A673 (cell line): ENCODE measurements around the gene SPNS2.

ENCODE experiments used
- EZH2 ChIP-seq: fragments of 200-600 bp; sonication (generic); IDR thresholded peaks from 2 replicates; pipeline ENCODE4 v1.6.1; 2017; ENCODE audit warnings: borderline replicate concordance, low read depth, mild to moderate bottlenecking, mixed read lengths, antibody characterized with exemption, low read length; ENCODE audit not compliant: poor library complexity, severe bottlenecking
- TF ChIP-seq, protein P1 (sequence below): fragments of 300-800, 200-600 bp; sonication (generic); conservative IDR thresholded peaks from 2 replicates; pipeline ENCODE4 v1.5.1; 2017; ENCODE audit warnings: low read depth, mild to moderate bottlenecking, antibody characterized with exemption, low read length, moderate library complexity, mixed read lengths

DNA sequence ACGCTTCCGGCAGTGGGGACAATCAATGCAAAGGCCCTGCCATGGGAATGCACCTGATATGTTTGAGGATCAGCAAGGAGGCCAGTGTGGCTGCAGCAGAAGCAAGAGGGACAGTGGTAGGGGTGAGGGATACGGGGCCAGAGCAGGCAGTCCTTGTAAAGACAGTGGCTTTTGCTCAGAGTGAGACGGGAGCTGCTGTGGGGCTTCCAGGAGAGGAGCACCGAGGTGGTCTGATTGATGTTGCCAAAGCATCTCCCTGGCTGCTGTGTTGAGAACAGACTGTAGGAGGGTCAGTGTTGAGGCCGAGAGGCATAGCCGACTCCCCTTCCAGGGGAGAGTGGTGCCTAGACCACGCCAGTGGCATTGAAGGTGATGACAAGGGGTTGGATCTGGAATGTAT lies 11.4 kb upstream of the SPNS2 start:
- TF ChIP-seq, protein P1, sequence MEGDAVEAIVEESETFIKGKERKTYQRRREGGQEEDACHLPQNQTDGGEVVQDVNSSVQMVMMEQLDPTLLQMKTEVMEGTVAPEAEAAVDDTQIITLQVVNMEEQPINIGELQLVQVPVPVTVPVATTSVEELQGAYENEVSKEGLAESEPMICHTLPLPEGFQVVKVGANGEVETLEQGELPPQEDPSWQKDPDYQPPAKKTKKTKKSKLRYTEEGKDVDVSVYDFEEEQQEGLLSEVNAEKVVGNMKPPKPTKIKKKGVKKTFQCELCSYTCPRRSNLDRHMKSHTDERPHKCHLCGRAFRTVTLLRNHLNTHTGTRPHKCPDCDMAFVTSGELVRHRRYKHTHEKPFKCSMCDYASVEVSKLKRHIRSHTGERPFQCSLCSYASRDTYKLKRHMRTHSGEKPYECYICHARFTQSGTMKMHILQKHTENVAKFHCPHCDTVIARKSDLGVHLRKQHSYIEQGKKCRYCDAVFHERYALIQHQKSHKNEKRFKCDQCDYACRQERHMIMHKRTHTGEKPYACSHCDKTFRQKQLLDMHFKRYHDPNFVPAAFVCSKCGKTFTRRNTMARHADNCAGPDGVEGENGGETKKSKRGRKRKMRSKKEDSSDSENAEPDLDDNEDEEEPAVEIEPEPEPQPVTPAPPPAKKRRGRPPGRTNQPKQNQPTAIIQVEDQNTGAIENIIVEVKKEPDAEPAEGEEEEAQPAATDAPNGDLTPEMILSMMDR, result no peak
- no peak for TF ChIP-seq EZH2
